Fibroblast of lung (primary cell): ENCODE results near the gene TDRD7.

ENCODE experiments used
- EZH2 ChIP-seq: IDR thresholded peaks from 2 replicates; pipeline ENCODE4 v1.5.1; 2012; ENCODE audit warnings: low read length, control low read depth, mild to moderate bottlenecking; ENCODE audit errors: missing control alignments
- TF ChIP-seq, protein P1 (sequence below), 2 donors: IDR thresholded peaks in 1 of 2; conservative IDR thresholded peaks in 1 of 2; 1 replicate in 1 of 2; 2 replicates in 1 of 2; pipeline ENCODE4 v1.5.1; 2011 to 2012; ENCODE audit warnings: low read length in 2 of 2, control low read depth in 1 of 2, inconsistent platforms in 1 of 2, low read depth in 1 of 2, mild to moderate bottlenecking in 1 of 2

- TF ChIP-seq, protein P1, sequence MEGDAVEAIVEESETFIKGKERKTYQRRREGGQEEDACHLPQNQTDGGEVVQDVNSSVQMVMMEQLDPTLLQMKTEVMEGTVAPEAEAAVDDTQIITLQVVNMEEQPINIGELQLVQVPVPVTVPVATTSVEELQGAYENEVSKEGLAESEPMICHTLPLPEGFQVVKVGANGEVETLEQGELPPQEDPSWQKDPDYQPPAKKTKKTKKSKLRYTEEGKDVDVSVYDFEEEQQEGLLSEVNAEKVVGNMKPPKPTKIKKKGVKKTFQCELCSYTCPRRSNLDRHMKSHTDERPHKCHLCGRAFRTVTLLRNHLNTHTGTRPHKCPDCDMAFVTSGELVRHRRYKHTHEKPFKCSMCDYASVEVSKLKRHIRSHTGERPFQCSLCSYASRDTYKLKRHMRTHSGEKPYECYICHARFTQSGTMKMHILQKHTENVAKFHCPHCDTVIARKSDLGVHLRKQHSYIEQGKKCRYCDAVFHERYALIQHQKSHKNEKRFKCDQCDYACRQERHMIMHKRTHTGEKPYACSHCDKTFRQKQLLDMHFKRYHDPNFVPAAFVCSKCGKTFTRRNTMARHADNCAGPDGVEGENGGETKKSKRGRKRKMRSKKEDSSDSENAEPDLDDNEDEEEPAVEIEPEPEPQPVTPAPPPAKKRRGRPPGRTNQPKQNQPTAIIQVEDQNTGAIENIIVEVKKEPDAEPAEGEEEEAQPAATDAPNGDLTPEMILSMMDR (conservative IDR thresholded peaks at IDR 0.05 in 1 of 2, IDR thresholded peaks at IDR 0.05 in 1 of 2; ENCODE audit: low read depth in 1 of 2, low read length in 2 of 2) = no peak
- TF ChIP-seq EZH2 = no peak
Measured at GRCh38 chr9:97521576-97522333, 109.9 kb downstream of the TDRD7 start.
